Measurements from ENCODE around the gene PLAGL2.

- no peak for TF ChIP-seq POLR2A (IDR thresholded peaks at IDR 0.05)
- no peak for TF ChIP-seq EP300 (IDR thresholded peaks at IDR 0.05)
- no peak for TF ChIP-seq CTCF (IDR thresholded peaks at IDR 0.05)
Measured at GRCh38 chr20:32153156-32153665, 54.3 kb downstream of the PLAGL2 start.

All from upper lobe of left lung (tissue), 4 donors.